Liver (tissue), 9 donors: ENCODE data around the gene CBX4. TPM values are rescaled to one million over a fixed set of nuclear protein-coding genes. Genes with fewer than 3 reads are reported as not detected.

Experiments
- DNase-seq: peaks from one replicate; pipeline ENCODE4 v3.0.0-alpha.2; 2017; ENCODE audit warnings: low spot score
- H3K27ac ChIP-seq, 2 donors: one replicate each; pipeline ENCODE4 v1.7.0; 2013; ENCODE audit warnings: inconsistent platforms in 2 of 2, low read length in 2 of 2, control low read depth in 1 of 2, low read depth in 1 of 2, mild to moderate bottlenecking in 1 of 2
- H3K27me3 ChIP-seq, 4 donors: one replicate each; pipeline versions ENCODE4 v1.6.1 to v1.7.0; 2013; ENCODE audit warnings: low read length in 3 of 4, inconsistent platforms in 1 of 4, mild to moderate bottlenecking in 1 of 4, moderate library complexity in 1 of 4; ENCODE audit not compliant: control insufficient read depth in 4 of 4, insufficient read depth in 4 of 4
- H3K36me3 ChIP-seq, 4 donors: one replicate each; pipeline versions ENCODE4 v1.6.1 to v1.7.0; 2013; ENCODE audit warnings: low read length in 3 of 4, mild to moderate bottlenecking in 3 of 4, low read depth in 1 of 4, moderate library complexity in 1 of 4; ENCODE audit not compliant: control insufficient read depth in 4 of 4, insufficient read depth in 3 of 4
- H3K4me1 ChIP-seq, 4 donors: one replicate each; pipeline versions ENCODE4 v1.6.1 to v1.7.0; 2013; ENCODE audit warnings: low read length in 3 of 4, mild to moderate bottlenecking in 3 of 4, moderate library complexity in 1 of 4; ENCODE audit not compliant: control insufficient read depth in 4 of 4, insufficient read depth in 4 of 4
- H3K4me3 ChIP-seq, 3 donors: one replicate each; pipeline versions ENCODE4 v1.6.1 to v1.7.0; 2013; ENCODE audit warnings: low read length in 3 of 3, control low read depth in 1 of 3, low read depth in 1 of 3, mild to moderate bottlenecking in 1 of 3
- H3K9ac ChIP-seq, 2 donors: one replicate each; pipeline ENCODE4 v1.7.0; 2013; ENCODE audit warnings: low read length in 2 of 2, mild to moderate bottlenecking in 2 of 2, moderate library complexity in 2 of 2, control low read depth in 1 of 2, low read depth in 1 of 2
- H3K9me3 ChIP-seq, 4 donors: one replicate each; pipeline versions ENCODE4 v1.6.1 to v1.7.0; 2013; ENCODE audit warnings: low read length in 3 of 4; ENCODE audit not compliant: control insufficient read depth in 4 of 4
- EGR1 ChIP-seq, 2 donors: IDR thresholded peaks; 2 replicates each; pipeline ENCODE4 v1.6.1; 2016 to 2018; ENCODE audit warnings: antibody characterized with exemption in 2 of 2, low read depth in 2 of 2
- FOXA1 ChIP-seq: IDR thresholded peaks from 2 replicates; pipeline ENCODE4 v1.6.1; 2016; ENCODE audit warnings: antibody characterized with exemption
- FOXA2 ChIP-seq: IDR thresholded peaks from 2 replicates; pipeline ENCODE4 v1.6.1; 2016; ENCODE audit warnings: antibody characterized with exemption
- GABPA ChIP-seq, 2 donors: IDR thresholded peaks in 1 of 2; conservative IDR thresholded peaks in 1 of 2; 2 replicates each; pipeline ENCODE4 v1.6.1; 2016; ENCODE audit warnings: antibody characterized with exemption in 2 of 2, mild to moderate bottlenecking in 1 of 2, moderate library complexity in 1 of 2
- HNF4A ChIP-seq, 2 donors: conservative IDR thresholded peaks; 2 replicates each; pipeline ENCODE4 v1.6.1; 2016; ENCODE audit warnings: antibody characterized with exemption in 2 of 2, mild to moderate bottlenecking in 2 of 2
- HNF4G ChIP-seq: IDR thresholded peaks from 2 replicates; pipeline ENCODE4 v1.6.1; 2016; ENCODE audit warnings: antibody characterized with exemption
- JUND ChIP-seq, 2 donors: IDR thresholded peaks; 2 replicates each; pipeline ENCODE4 v1.6.1; 2016; ENCODE audit warnings: antibody characterized with exemption in 2 of 2
- MAX ChIP-seq: IDR thresholded peaks from 2 replicates; pipeline ENCODE4 v1.6.1; 2016; ENCODE audit warnings: antibody characterized with exemption
- NR2F2 ChIP-seq: IDR thresholded peaks from 2 replicates; pipeline ENCODE4 v1.6.1; 2016; ENCODE audit warnings: antibody characterized with exemption
- RAD21 ChIP-seq, 2 donors: IDR thresholded peaks; 2 replicates each; pipeline ENCODE4 v1.6.1; 2016; ENCODE audit warnings: antibody characterized with exemption in 2 of 2, mild to moderate bottlenecking in 2 of 2
- REST ChIP-seq: IDR thresholded peaks from 2 replicates; pipeline ENCODE4 v1.6.1; 2016; ENCODE audit warnings: antibody characterized with exemption, mild to moderate bottlenecking
- RXRA ChIP-seq, 2 donors: IDR thresholded peaks; 2 replicates each; pipeline ENCODE4 v1.6.1; 2017 to 2018; ENCODE audit warnings: antibody characterized with exemption in 2 of 2, mild to moderate bottlenecking in 1 of 2
- SP1 ChIP-seq: IDR thresholded peaks from 2 replicates; pipeline ENCODE4 v1.6.1; 2018; ENCODE audit warnings: antibody characterized with exemption, mild to moderate bottlenecking
- TAF1 ChIP-seq: conservative IDR thresholded peaks from 2 replicates; pipeline ENCODE4 v1.6.1; 2016; ENCODE audit warnings: antibody characterized with exemption, mild to moderate bottlenecking
- YY1 ChIP-seq: IDR thresholded peaks from 2 replicates; pipeline ENCODE4 v1.6.1; 2016; ENCODE audit warnings: antibody characterized with exemption, mild to moderate bottlenecking
- WGBS: extraction: QIAGEN DNeasy Blood & Tissue Kit; methylation state at CpG from one replicate; pipeline ENCODE4 v1.1.7; 2013; 5-methylcytosine and 5-hydroxymethylcytosine counted together
- polyA plus RNA-seq, 2 donors: library from polyadenylated mRNA; stranded (reverse) in 1 of 2; unstranded in 1 of 2; fragments of 200-250 nt in 1 of 2; fragments of >200 nt in 1 of 2; fragmentation: Nextera tagmentation in 1 of 2; extraction: Ambion mirVana in 1 of 2; gene quantifications; one replicate each; pipeline versions ENCODE4 v1.2.1 to v1.2.3, GENCODE V29; 2013 to 2015
- total RNA-seq, 2 donors: library from RNA; depleted of rRNA; stranded (reverse); fragments of >200 nt; gene quantifications; one replicate each; pipeline ENCODE4 v1.2.3, GENCODE V29; 2014
- TF ChIP-seq, protein P1 (sequence below): IDR thresholded peaks from 2 replicates; pipeline ENCODE4 v1.6.1; 2016; ENCODE audit warnings: antibody characterized with exemption
- TF ChIP-seq, protein P2 (sequence below): fragments of 150-350 bp; IDR thresholded peaks from 2 replicates; pipeline ENCODE4 v1.5.1; 2017; ENCODE audit warnings: improper control_type of control experiment, low read depth, low read length; ENCODE audit not compliant: missing input control
- TF ChIP-seq, protein P3 (sequence below): IDR thresholded peaks from 2 replicates; pipeline ENCODE4 v1.6.1; 2016; ENCODE audit warnings: antibody characterized with exemption
- donor health status: healthy.
- donor health status: healthy.
- donor health status: healthy.
- donor health status: healthy.
- donor health status: healthy.

The CBX4 gene
- total and polyA plus RNA-seq, 4 donors, result 4.8 to 8.9 (median 6.3) TPM

DNA sequence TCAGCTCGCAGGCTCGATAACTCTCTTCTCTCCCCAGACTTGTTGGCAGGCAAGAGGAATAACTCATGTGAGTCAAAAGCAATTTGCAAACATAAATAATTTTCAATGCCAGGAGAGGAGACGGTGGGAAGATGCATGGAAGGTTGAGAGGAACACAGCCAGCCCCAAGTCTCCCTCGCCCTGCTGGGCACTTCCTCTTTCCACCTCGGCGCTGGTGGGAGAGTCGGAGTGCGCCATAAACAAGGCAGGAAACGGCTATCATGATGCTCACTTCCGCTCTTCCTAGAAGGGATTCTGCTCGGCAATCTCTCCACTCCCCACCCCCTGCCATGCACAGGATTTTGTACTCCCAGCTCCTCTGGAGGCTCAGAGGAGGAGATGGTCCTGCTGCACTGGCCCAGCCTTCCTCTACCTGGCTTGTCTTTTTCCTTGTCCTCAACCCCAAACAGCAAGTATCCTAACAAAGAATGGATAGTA, 13.0 kb downstream of the CBX4 start:
- no peak for TF ChIP-seq FOXA1
- TF ChIP-seq NR2F2, result no peak
- TF ChIP-seq TAF1, result no peak
- TF ChIP-seq HNF4G, result no peak
- TF ChIP-seq, protein P1, sequence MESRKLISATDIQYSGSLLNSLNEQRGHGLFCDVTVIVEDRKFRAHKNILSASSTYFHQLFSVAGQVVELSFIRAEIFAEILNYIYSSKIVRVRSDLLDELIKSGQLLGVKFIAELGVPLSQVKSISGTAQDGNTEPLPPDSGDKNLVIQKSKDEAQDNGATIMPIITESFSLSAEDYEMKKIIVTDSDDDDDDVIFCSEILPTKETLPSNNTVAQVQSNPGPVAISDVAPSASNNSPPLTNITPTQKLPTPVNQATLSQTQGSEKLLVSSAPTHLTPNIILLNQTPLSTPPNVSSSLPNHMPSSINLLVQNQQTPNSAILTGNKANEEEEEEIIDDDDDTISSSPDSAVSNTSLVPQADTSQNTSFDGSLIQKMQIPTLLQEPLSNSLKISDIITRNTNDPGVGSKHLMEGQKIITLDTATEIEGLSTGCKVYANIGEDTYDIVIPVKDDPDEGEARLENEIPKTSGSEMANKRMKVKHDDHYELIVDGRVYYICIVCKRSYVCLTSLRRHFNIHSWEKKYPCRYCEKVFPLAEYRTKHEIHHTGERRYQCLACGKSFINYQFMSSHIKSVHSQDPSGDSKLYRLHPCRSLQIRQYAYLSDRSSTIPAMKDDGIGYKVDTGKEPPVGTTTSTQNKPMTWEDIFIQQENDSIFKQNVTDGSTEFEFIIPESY, result no peak
- TF ChIP-seq RXRA (IDR thresholded peaks at IDR 0.05), result no peak
- TF ChIP-seq HNF4A (conservative IDR thresholded peaks at IDR 0.05), result no peak
- no peak overlapping the region for H3K4me3 ChIP-seq
- no peak overlapping the region for H3K9ac ChIP-seq
- DNase-seq, result no peak
- H3K27ac ChIP-seq, result no peak overlapping the region
- no peaks in the 10 kb centered on the region for H3K9me3 ChIP-seq
- H3K4me1 ChIP-seq, result peaks cover 1 to 9% (median 6%) of the 10 kb centered on the region in 4 donors
- H3K27me3 ChIP-seq, result no peaks in the 10 kb centered on the region
- 70% methylated on average over 11 of the region's 11 CpGs for WGBS
- H3K36me3 ChIP-seq, result no peaks in the 10 kb centered on the region

DNA sequence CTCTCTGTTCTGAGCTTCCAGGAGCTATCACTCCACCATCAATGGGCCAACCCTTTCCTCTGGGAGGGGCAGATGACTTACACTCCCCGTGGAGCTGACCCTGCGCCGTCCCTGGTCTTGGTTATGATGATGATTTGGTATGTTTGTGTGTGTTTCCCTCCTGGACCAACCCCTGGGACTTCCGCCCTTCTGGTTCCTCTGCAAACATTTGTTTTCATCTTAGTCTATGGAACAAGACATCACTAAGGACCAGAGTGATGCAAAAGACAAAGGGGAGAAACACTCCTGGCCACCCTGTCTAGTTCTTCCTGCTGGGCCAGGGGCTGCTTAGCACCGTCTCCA, 13.7 kb downstream of the CBX4 start:
- no peak for TF ChIP-seq EGR1 (IDR thresholded peaks at IDR 0.05; ENCODE audit: low read depth in 2 of 2)
- no peak for TF ChIP-seq YY1
- TF ChIP-seq, protein P2, sequence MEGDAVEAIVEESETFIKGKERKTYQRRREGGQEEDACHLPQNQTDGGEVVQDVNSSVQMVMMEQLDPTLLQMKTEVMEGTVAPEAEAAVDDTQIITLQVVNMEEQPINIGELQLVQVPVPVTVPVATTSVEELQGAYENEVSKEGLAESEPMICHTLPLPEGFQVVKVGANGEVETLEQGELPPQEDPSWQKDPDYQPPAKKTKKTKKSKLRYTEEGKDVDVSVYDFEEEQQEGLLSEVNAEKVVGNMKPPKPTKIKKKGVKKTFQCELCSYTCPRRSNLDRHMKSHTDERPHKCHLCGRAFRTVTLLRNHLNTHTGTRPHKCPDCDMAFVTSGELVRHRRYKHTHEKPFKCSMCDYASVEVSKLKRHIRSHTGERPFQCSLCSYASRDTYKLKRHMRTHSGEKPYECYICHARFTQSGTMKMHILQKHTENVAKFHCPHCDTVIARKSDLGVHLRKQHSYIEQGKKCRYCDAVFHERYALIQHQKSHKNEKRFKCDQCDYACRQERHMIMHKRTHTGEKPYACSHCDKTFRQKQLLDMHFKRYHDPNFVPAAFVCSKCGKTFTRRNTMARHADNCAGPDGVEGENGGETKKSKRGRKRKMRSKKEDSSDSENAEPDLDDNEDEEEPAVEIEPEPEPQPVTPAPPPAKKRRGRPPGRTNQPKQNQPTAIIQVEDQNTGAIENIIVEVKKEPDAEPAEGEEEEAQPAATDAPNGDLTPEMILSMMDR, result no peak
- TF ChIP-seq REST, result no peak
- TF ChIP-seq TAF1, result no peak
- TF ChIP-seq, protein P1, result no peak
- no peak for TF ChIP-seq FOXA1
- no peak for TF ChIP-seq JUND (IDR thresholded peaks at IDR 0.05)
- TF ChIP-seq MAX, result no peak
- TF ChIP-seq, protein P3, sequence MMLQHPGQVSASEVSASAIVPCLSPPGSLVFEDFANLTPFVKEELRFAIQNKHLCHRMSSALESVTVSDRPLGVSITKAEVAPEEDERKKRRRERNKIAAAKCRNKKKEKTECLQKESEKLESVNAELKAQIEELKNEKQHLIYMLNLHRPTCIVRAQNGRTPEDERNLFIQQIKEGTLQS, result no peak
- TF ChIP-seq HNF4A (conservative IDR thresholded peaks at IDR 0.05), result no peak
- no peak for TF ChIP-seq RAD21 (IDR thresholded peaks at IDR 0.05)
- TF ChIP-seq GABPA (IDR thresholded peaks at IDR 0.05 in 1 of 2, conservative IDR thresholded peaks at IDR 0.05 in 1 of 2), result no peak
- no peak for TF ChIP-seq SP1
- TF ChIP-seq NR2F2, result no peak
- no peak for TF ChIP-seq HNF4G
- no peak for TF ChIP-seq FOXA2
- TF ChIP-seq RXRA (IDR thresholded peaks at IDR 0.05), result no peak
- DNase-seq, result no peak
- WGBS, result 94% methylated on average over 5 of the region's 5 CpGs

More for the DNA sequence above, 13.7 kb downstream of the CBX4 start:
- no peak overlapping the region for H3K9ac ChIP-seq
- no peak overlapping the region for H3K4me3 ChIP-seq
- H3K9me3 ChIP-seq, result no peaks in the 10 kb centered on the region
- H3K27ac ChIP-seq, result no peak overlapping the region
- no peaks in the 10 kb centered on the region for H3K36me3 ChIP-seq
- no peaks in the 10 kb centered on the region for H3K27me3 ChIP-seq
- H3K4me1 ChIP-seq, result peaks cover 0 to 4% (median 3%) of the 10 kb centered on the region in 4 donors
